Measurements from ENCODE around the gene KPNA6. TPM values are rescaled to one million over a fixed set of nuclear protein-coding genes. Genes with fewer than 3 reads are reported as not detected.
"Not testable (repeated sequence)": the region's sequence is repeated elsewhere in the genome, so short reads cannot be mapped to it uniquely, and the experiment has no call there.

Gene KPNA6
- total RNA-seq, 6 experiments from 2014 or later: 23.4 to 44.6 (median 34.0) TPM

GRCh38 chr1:32127409-32128198 is 19.7 kb downstream of the KPNA6 start:
- WGBS (ENCODE audit: insufficient coverage, low coverage, low lambda C conversion rate, missing lambda C conversion rate): 63% methylated on average over 3 of the region's 4 CpGs
- Histone ChIP-seq H3K36me3 (peaks cover 0 to 4% (median 0%) of the 10 kb centered on the region in 4 donors), H3K27ac (no peak overlapping the region), H3K9me3 (no peaks in the 10 kb centered on the region), H3K4me3 (no peak overlapping the region), H3K4me1 (no peaks in the 10 kb centered on the region), H3K27me3 (no peaks in the 10 kb centered on the region)
- TF ChIP-seq CTCF (IDR thresholded peaks at IDR 0.05) (no peak), POLR2A (IDR thresholded peaks at IDR 0.05) (no peak)
- intact Hi-C loops (cut with DNase I): no loop called here
- DNase-seq (no peak), ATAC-seq (no peak)

GRCh38 chr1:32128479-32128878 is 20.6 kb downstream of the KPNA6 start:
- no peaks in the 10 kb centered on the region for H3K27me3 ChIP-seq
- DNase-seq (no peak), ATAC-seq (no peak)
- intact Hi-C loops (cut with DNase I): no loop called here
- H3K27ac ChIP-seq: no peak overlapping the region
- H3K36me3 ChIP-seq: peaks cover 0 to 4% (median 0%) of the 10 kb centered on the region in 4 donors
- TF ChIP-seq POLR2A (IDR thresholded peaks at IDR 0.05) (no peak), CTCF (IDR thresholded peaks at IDR 0.05) (no peak)
- no peak overlapping the region for H3K4me3 ChIP-seq
- WGBS (ENCODE audit: insufficient coverage, low coverage, low lambda C conversion rate, missing lambda C conversion rate): 50% methylated on average over 1 of the region's 1 CpG
- no peaks in the 10 kb centered on the region for H3K4me1 ChIP-seq
- no peaks in the 10 kb centered on the region for H3K9me3 ChIP-seq

GRCh38 chr1:32128964-32129363 is 21.1 kb downstream of the KPNA6 start:
- no peaks in the 10 kb centered on the region for H3K4me1 ChIP-seq
- H3K4me3 ChIP-seq: no peak overlapping the region
- DNase-seq (no peak), ATAC-seq (no peak)
- H3K36me3 ChIP-seq: peaks cover 0 to 4% (median 0%) of the 10 kb centered on the region in 4 donors
- H3K27me3 ChIP-seq: no peaks in the 10 kb centered on the region
- no peak overlapping the region for H3K27ac ChIP-seq
- WGBS (ENCODE audit: insufficient coverage, low coverage, low lambda C conversion rate, missing lambda C conversion rate): 100% methylated on average over 1 of the region's 1 CpG
- intact Hi-C loops (cut with DNase I): no loop called here
- no peak for TF ChIP-seq CTCF (IDR thresholded peaks at IDR 0.05)
- TF ChIP-seq POLR2A (IDR thresholded peaks at IDR 0.05): no peak
- no peaks in the 10 kb centered on the region for H3K9me3 ChIP-seq

GRCh38 chr1:32133950-32134280 is 26.1 kb downstream of the KPNA6 start:
- H3K27me3 ChIP-seq; H3K4me3 ChIP-seq; DNase-seq; H3K9me3 ChIP-seq; ATAC-seq; H3K27ac ChIP-seq; H3K36me3 ChIP-seq; H3K4me1 ChIP-seq; intact Hi-C loops (cut with DNase I): not testable (repeated sequence)
- 97% methylated on average over 9 of the region's 9 CpGs for WGBS (ENCODE audit: insufficient coverage, low coverage, low lambda C conversion rate, missing lambda C conversion rate)

GRCh38 chr1:32137111-32137510 is 29.3 kb downstream of the KPNA6 start:
- Histone ChIP-seq H3K27ac (no peak overlapping the region), H3K9me3 (no peaks in the 10 kb centered on the region), H3K4me1 (no peaks in the 10 kb centered on the region), H3K36me3 (no peaks in the 10 kb centered on the region), H3K27me3 (no peaks in the 10 kb centered on the region), H3K4me3 (no peak overlapping the region)
- 100% methylated on average over 1 of the region's 5 CpGs for WGBS (ENCODE audit: insufficient coverage, low coverage, low lambda C conversion rate, missing lambda C conversion rate)
- ATAC-seq (no peak), DNase-seq (no peak)
- intact Hi-C loops (cut with DNase I): no loop called here
- no peak for TF ChIP-seq CTCF (IDR thresholded peaks at IDR 0.05)
- no peak for TF ChIP-seq POLR2A (IDR thresholded peaks at IDR 0.05)
